NCI-H2029 treated with DMSO at 0.1 percent for 48 hours (cell line): Measurements from ENCODE around the gene TYW1B.
"Not testable (repeated sequence)": the region's sequence is repeated elsewhere in the genome, so short reads cannot be mapped to it uniquely, and the experiment has no call there.

Experiments used
- DNase-seq: peaks from one replicate; lab custom pipeline; 2025; lab: John Stamatoyannopoulos, UW

The TYW1B gene

GRCh38 chr7:72753229-72753628, 74.8 kb downstream of the TYW1B start:
- DNase-seq = not testable (repeated sequence)

GRCh38 chr7:72751978-72752377, 76.0 kb downstream of the TYW1B start:
- DNase-seq = no peak

- no peak for DNase-seq
These were observed 76.6 kb downstream of the TYW1B start for GRCh38 chr7:72751378-72751777.

- not testable (repeated sequence) for DNase-seq
These were observed 79.4 kb downstream of the TYW1B start for GRCh38 chr7:72748649-72749048.

GRCh38 chr7:72744244-72744926, 83.6 kb downstream of the TYW1B start:
- DNase-seq = not testable (repeated sequence)

- not testable (repeated sequence) for DNase-seq
These were observed 84.2 kb downstream of the TYW1B start for GRCh38 chr7:72743801-72744200.

GRCh38 chr7:72739716-72740115, 88.3 kb downstream of the TYW1B start:
- not testable (repeated sequence) for DNase-seq

GRCh38 chr7:72735855-72736254, 92.1 kb downstream of the TYW1B start:
- DNase-seq = not testable (repeated sequence)

GRCh38 chr7:72730815-72731214, 97.2 kb downstream of the TYW1B start:
- not testable (repeated sequence) for DNase-seq

- not testable (repeated sequence) for DNase-seq
These were observed 97.6 kb downstream of the TYW1B start for GRCh38 chr7:72730384-72730783.

GRCh38 chr7:72729130-72729529, 98.9 kb downstream of the TYW1B start:
- not testable (repeated sequence) for DNase-seq

- not testable (repeated sequence) for DNase-seq
These were observed 105.3 kb downstream of the TYW1B start for GRCh38 chr7:72722694-72723093.

GRCh38 chr7:72720890-72721289, 107.1 kb downstream of the TYW1B start:
- not testable (repeated sequence) for DNase-seq

GRCh38 chr7:72717252-72717774, 110.7 kb downstream of the TYW1B start:
- not testable (repeated sequence) for DNase-seq

- not testable (repeated sequence) for DNase-seq
These were observed 116.1 kb downstream of the TYW1B start for GRCh38 chr7:72711927-72712326.

GRCh38 chr7:72710983-72711382, 117.0 kb downstream of the TYW1B start:
- DNase-seq = no peak

- DNase-seq = no peak
These were observed 118.1 kb downstream of the TYW1B start for GRCh38 chr7:72709909-72710308.

- not testable (repeated sequence) for DNase-seq
These were observed 119.5 kb downstream of the TYW1B start for GRCh38 chr7:72708371-72709050.

- no peak for DNase-seq
These were observed 121.5 kb downstream of the TYW1B start for GRCh38 chr7:72706521-72706920.

GRCh38 chr7:72705693-72706092, 122.3 kb downstream of the TYW1B start:
- not testable (repeated sequence) for DNase-seq

- no peak for DNase-seq
These were observed 123.1 kb downstream of the TYW1B start for GRCh38 chr7:72704894-72705293.

GRCh38 chr7:72700548-72700947, 127.5 kb downstream of the TYW1B start:
- not testable (repeated sequence) for DNase-seq

GRCh38 chr7:72697066-72697465, 130.9 kb downstream of the TYW1B start:
- DNase-seq = not testable (repeated sequence)
